Left lung (tissue), 10 donors: ENCODE results near the gene EXOSC5. TPM values are rescaled to one million over a fixed set of nuclear protein-coding genes. Genes with fewer than 3 reads are reported as not detected.

Experiments used
- ATAC-seq: fragments of 200-7000 bp; cut with Tn5 transposase; one replicate; pipeline ENCODE4 v1.9.1; 2020; ENCODE audit warnings: moderate library complexity
- DNase-seq, 4 donors: peaks; one replicate each; pipeline ENCODE4 v3.0.0-alpha.2; 2013 to 2020
- H3K27ac ChIP-seq, 2 donors: fragments of 200-600 bp; sonication (generic) in 1 of 2; one replicate each; pipeline versions ENCODE4 v1.5.0 to v1.8.0; 2020 to 2021
- H3K27me3 ChIP-seq, 2 donors: fragments of 200-600 bp; sonication (generic) in 1 of 2; one replicate each; pipeline versions ENCODE4 v1.5.0 to v1.8.0; 2020 to 2021
- H3K36me3 ChIP-seq, 2 donors: fragments of 200-600 bp; sonication (generic) in 1 of 2; one replicate each; pipeline versions ENCODE4 v1.5.0 to v1.8.0; 2020 to 2021
- H3K4me1 ChIP-seq, 2 donors: fragments of 200-600 bp; one replicate each; pipeline ENCODE4 v1.8.0; 2021
- H3K4me3 ChIP-seq, 2 donors: fragments of 200-600 bp; sonication (generic) in 1 of 2; one replicate each; pipeline versions ENCODE4 v1.5.0 to v1.8.0; 2020 to 2021; ENCODE audit warnings: mild to moderate bottlenecking in 1 of 2
- H3K9me3 ChIP-seq, 2 donors: fragments of 200-600 bp; sonication (generic) in 1 of 2; one replicate each; pipeline versions ENCODE4 v1.5.0 to v1.8.0; 2020 to 2021
- CTCF ChIP-seq, 2 donors: fragments of 200-600 bp; sonication (generic) in 1 of 2; IDR thresholded peaks; one replicate each; pipeline versions ENCODE4 v1.5.0 to v1.8.0; 2021; ENCODE audit warnings: antibody characterized with exemption in 2 of 2
- intact Hi-C, 2 donors: fragments of 100-400 bp; cut with DNase I; formaldehyde crosslinking; loops; one replicate each; pipeline versions ENCODE4 v1.11.2 to v1.14.2; 2022
- polyA plus RNA-seq, 6 donors: library from polyadenylated mRNA; unstranded; fragments of 120-200 nt; gene quantifications; one replicate each; pipeline ENCODE4 v1.2.1, GENCODE V29; 2013; ENCODE audit not compliant: insufficient read length in 6 of 6
- total RNA-seq, 2 donors: library from RNA; stranded (reverse); fragmentation: NEBNext Ultra II Directional; extraction: Animal tissue kit (Norgen Biotek cat#: 25700); gene quantifications; one replicate each; pipeline ENCODE4 v1.2.1, GENCODE V29; 2021
- donor health status: DM: no; HTN: yes; CAD: no.
- donor health status: DM: no; HTN: no; CAD: no.

The EXOSC5 gene
- total and polyA plus RNA-seq, 8 donors = 10.3 to 19.5 (median 15.2) TPM

GRCh38 chr19:41339936-41340335 is 57.2 kb downstream of the EXOSC5 start:
- H3K4me3 ChIP-seq = no peak overlapping the region

More at GRCh38 chr19:41339936-41340335, 57.2 kb downstream of the EXOSC5 start:
- Histone ChIP-seq H3K27me3 (no peaks in the 10 kb centered on the region), H3K4me1 (peaks cover 0 to 71% of the 10 kb centered on the region in 2 donors), H3K9me3 (no peaks in the 10 kb centered on the region), H3K36me3 (peaks cover 0 to 91% of the 10 kb centered on the region in 2 donors), H3K27ac (no peak overlapping the region)
- ATAC-seq (no peak), DNase-seq (no peak)
- no peak for TF ChIP-seq CTCF (IDR thresholded peaks at IDR 0.05)
- intact Hi-C loops = no loop called here

Other genes starting within 250 kb of the EXOSC5 start
- 10 to 100 TPM; 12.5 to 22.5 TPM for gene CYP2S1, start 204.1 kb downstream of the EXOSC5 start, total RNA-seq
- 1 to 10 TPM; 2.6 to 5.8 (median 3.5) TPM for gene CYP2S1, start 204.1 kb downstream of the EXOSC5 start, polyA plus RNA-seq
- gene AXL, start 178.1 kb downstream of the EXOSC5 start, total RNA-seq = 10 to 100 TPM; 35.2 to 48.2 TPM
- 10 to 100 TPM; 30.4 to 40.5 (median 33.4) TPM for gene AXL, start 178.1 kb downstream of the EXOSC5 start, polyA plus RNA-seq
- 100 to 1,000 TPM; 168 to 174 TPM for gene HNRNPUL1, start 133.0 kb downstream of the EXOSC5 start, total RNA-seq
- 100 to 1,000 TPM; 209 to 240 (median 228) TPM for gene HNRNPUL1, start 133.0 kb downstream of the EXOSC5 start, polyA plus RNA-seq
- 10 to 100 TPM; 25.3 to 30.2 TPM for gene CCDC97, start 87.2 kb downstream of the EXOSC5 start, total RNA-seq
- 10 to 100 TPM; 27.1 to 36.9 (median 34.3) TPM for gene CCDC97, start 87.2 kb downstream of the EXOSC5 start, polyA plus RNA-seq
- 10 to 100 TPM; 73.1 to 98.0 TPM for gene TGFB1, start 43.4 kb downstream of the EXOSC5 start, total RNA-seq
- gene TGFB1, start 43.4 kb downstream of the EXOSC5 start, polyA plus RNA-seq = 10 to 100 TPM; 29.8 to 46.6 (median 37.7) TPM
- 1 to 10 TPM; 7.8 to 8.8 TPM for gene B9D2, start 33.2 kb downstream of the EXOSC5 start, total RNA-seq
- gene B9D2, start 33.2 kb downstream of the EXOSC5 start, polyA plus RNA-seq = 1 to 10 TPM; 6.6 to 8.6 (median 7.5) TPM
- gene TMEM91, start 20.8 kb downstream of the EXOSC5 start, total RNA-seq = 10 to 100 TPM; 10.1 to 14.3 TPM
- gene TMEM91, start 20.8 kb downstream of the EXOSC5 start, polyA plus RNA-seq = 10 to 100 TPM; 12.1 to 22.0 (median 20.0) TPM
- gene BCKDHA, start 459 bp upstream of the EXOSC5 start, total RNA-seq = 10 to 100 TPM; 12.1 to 17.8 TPM
- gene BCKDHA, start 459 bp upstream of the EXOSC5 start, polyA plus RNA-seq = 10 to 100 TPM; 30.0 to 35.4 (median 32.4) TPM
- 10 to 100 TPM; 21.8 to 41.5 TPM for gene B3GNT8, start 30.0 kb upstream of the EXOSC5 start, total RNA-seq
- 1 to 10 TPM; 2.5 to 9.6 (median 5.1) TPM for gene B3GNT8, start 30.0 kb upstream of the EXOSC5 start, polyA plus RNA-seq
- gene DMAC2, start 42.6 kb upstream of the EXOSC5 start, total RNA-seq = 10 to 100 TPM; 58.3 to 58.5 TPM
- 10 to 100 TPM; 48.4 to 64.6 (median 58.4) TPM for gene DMAC2, start 42.6 kb upstream of the EXOSC5 start, polyA plus RNA-seq
- not detected for gene ERICH4, start 45.8 kb upstream of the EXOSC5 start, total RNA-seq
- gene ERICH4, start 45.8 kb upstream of the EXOSC5 start, polyA plus RNA-seq = 1 to 10 TPM in 1 of 6 donors, under 1 TPM in 5; 0.55 to 1.1 (median 0.79) TPM
- gene CEACAM21, start 178.8 kb upstream of the EXOSC5 start, total RNA-seq = 1 to 10 TPM; 4.8 to 6.3 TPM
- 1 to 10 TPM; 3.9 to 8.9 (median 7.9) TPM for gene CEACAM21, start 178.8 kb upstream of the EXOSC5 start, polyA plus RNA-seq
- 10 to 100 TPM in 1 of 2 donors, 1 to 10 TPM in 1; 2.7 to 13.7 TPM for gene CEACAM4, start 229.7 kb upstream of the EXOSC5 start, total RNA-seq
- under 1 TPM in 3 of 6 donors, not detected in 3; 0.13 to 0.28 (median 0.24) TPM for gene CEACAM4, start 229.7 kb upstream of the EXOSC5 start, polyA plus RNA-seq